GM12864 (cell line): Measurements from ENCODE around the gene GJA1.
"Not testable (repeated sequence)": the region's sequence is repeated elsewhere in the genome, so short reads cannot be mapped to it uniquely, and the experiment has no call there.

Experiments used
- DNase-seq: peaks from one replicate; pipeline ENCODE4 v3.0.0-alpha.2; 2011; ENCODE audit warnings: low read depth
- H3K4me3 ChIP-seq: 2 replicates; pipeline ENCODE4 v1.5.1; 2011; ENCODE audit warnings: mild to moderate bottlenecking, low read depth, low read length, control low read depth
- TF ChIP-seq, protein P1 (sequence below): IDR thresholded peaks from 2 replicates; pipeline ENCODE4 v1.5.1; 2011; ENCODE audit warnings: low read depth, mild to moderate bottlenecking, moderate library complexity, low read length, control low read depth, inconsistent platforms; ENCODE audit errors: missing control alignments

The GJA1 gene

DNA sequence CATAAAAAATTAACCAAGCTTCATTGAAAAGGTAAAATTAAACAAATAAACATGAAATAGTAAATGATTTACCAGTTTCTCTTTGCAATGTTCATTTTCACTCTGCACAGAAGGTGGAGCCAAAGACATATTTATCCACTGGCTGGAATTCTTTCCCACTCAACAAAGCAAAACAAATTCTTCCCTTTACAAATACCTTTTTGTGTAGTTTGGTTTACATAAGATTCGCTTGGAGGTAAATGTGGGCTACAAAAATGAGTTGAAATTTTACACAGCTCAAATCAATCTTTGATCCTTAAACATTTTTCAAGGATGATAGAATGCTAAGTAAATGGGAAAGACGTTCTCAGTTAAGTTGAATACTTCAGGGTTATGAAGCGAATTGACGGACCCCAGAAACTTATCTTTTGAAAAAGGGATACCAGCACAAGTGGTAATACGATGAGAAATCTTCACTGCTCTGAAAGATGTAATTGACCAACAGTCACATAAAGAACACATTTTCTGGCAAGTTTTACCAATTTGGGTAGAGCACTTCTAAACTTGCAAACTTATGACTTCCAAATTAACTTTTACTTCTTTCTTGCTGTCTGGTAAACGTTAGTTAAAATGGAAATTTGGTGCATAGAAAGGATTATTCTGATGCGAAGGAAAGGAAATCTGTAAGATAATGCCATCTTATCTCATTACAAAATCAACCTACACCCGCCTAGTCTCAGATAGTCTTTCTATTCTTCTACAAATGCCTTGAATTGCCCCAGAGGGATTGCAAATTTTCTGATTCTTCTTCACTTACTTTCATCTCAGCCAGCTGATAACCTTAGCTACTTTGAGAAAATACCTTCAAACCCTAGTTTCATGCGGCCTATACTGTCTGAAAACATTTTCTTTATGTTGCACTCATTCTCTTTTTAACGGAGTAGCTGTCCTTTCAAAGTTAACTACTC, 4.7 kb upstream of the GJA1 start:
- no peak overlapping the region for H3K4me3 ChIP-seq
- TF ChIP-seq, protein P1, sequence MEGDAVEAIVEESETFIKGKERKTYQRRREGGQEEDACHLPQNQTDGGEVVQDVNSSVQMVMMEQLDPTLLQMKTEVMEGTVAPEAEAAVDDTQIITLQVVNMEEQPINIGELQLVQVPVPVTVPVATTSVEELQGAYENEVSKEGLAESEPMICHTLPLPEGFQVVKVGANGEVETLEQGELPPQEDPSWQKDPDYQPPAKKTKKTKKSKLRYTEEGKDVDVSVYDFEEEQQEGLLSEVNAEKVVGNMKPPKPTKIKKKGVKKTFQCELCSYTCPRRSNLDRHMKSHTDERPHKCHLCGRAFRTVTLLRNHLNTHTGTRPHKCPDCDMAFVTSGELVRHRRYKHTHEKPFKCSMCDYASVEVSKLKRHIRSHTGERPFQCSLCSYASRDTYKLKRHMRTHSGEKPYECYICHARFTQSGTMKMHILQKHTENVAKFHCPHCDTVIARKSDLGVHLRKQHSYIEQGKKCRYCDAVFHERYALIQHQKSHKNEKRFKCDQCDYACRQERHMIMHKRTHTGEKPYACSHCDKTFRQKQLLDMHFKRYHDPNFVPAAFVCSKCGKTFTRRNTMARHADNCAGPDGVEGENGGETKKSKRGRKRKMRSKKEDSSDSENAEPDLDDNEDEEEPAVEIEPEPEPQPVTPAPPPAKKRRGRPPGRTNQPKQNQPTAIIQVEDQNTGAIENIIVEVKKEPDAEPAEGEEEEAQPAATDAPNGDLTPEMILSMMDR = peak; percentile 21
- DNase-seq = no peak

DNA sequence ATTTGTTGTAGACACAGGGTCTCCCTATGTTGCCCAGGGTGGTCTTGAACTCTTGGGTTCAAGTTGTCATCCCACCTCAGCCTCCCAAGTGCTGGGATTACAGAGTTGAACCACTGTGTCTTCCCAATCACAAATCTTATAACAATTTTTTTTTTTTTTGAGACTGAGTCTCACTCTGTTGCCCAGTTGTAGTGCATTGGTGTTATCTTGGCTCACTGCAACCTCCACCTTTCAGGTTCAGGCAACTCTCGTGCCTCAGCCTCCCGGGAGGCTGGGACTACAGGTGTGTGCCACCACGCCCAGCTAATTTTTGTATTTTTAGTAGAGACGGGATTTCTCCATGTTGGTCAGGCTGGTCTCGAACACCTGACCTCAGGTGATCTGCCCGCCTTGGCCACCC, 3.7 kb upstream of the GJA1 start:
- H3K4me3 ChIP-seq, DNase-seq: not testable (repeated sequence)

DNA sequence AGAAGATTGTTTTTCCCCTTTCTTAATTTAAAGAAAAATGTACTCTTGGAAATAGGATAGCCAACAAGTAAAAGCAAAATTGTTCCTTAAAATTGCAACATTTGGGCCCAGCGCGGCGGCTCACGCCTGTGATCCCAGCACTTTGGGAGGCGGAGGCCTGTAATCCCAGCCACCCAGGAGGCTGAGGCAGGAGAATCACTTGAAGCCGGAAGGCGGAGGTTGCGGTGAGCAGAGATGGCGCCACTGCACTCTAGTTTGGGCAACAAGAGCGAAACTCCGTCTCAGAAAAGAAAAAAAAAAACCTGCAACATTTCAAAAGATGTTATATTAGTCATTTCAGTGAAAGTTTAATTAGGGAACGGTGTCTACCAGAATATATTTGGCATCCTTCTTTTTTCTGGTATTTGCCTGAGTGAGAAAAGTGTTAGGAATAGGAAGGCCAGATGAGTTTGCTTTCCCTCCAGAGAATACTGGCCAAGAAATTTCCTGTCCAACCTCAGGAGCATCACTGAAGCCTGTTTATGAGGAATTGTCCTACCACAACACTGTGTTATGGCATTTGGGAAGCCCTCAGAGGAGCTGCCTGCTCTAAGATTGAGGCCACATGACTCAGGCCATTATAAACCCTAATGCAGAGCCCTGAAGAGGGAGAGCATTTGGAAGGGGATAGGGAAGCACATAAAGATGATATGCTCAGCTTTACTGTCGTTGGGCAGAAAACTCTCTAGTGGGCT, 1.2 kb upstream of the GJA1 start:
- no peak for DNase-seq
- TF ChIP-seq, protein P1 = no peak
- no peak overlapping the region for H3K4me3 ChIP-seq

DNA sequence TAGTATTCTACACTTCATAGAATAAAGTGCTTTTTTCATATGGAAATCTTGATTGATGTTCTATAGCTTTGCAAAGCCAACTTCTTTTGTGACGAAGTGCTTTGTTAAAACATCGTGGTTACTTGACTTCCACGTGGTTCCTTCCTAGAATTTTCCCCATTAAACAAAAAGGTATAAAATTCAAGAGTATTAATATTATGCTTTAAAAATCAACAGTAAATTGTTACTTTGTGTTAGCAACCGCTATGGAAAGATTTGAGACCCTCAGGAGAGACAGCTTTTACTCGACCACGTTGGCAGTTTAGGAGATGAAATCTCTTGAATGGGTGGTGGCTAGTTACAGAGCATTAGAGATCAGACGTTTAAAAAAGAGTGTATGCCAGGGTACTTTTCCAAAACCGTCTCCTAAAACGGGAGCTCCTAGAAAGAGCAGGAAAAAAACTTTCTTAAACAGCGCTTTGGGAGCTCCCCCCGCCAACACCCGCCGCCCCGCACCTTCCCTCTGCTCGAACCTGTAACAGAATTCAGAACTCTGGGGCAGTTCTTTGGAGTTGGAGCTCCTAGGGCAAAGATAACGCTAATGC, 920 bp downstream of the GJA1 start:
- no peak for DNase-seq
- no peak overlapping the region for H3K4me3 ChIP-seq
- TF ChIP-seq, protein P1 = no peak

DNA sequence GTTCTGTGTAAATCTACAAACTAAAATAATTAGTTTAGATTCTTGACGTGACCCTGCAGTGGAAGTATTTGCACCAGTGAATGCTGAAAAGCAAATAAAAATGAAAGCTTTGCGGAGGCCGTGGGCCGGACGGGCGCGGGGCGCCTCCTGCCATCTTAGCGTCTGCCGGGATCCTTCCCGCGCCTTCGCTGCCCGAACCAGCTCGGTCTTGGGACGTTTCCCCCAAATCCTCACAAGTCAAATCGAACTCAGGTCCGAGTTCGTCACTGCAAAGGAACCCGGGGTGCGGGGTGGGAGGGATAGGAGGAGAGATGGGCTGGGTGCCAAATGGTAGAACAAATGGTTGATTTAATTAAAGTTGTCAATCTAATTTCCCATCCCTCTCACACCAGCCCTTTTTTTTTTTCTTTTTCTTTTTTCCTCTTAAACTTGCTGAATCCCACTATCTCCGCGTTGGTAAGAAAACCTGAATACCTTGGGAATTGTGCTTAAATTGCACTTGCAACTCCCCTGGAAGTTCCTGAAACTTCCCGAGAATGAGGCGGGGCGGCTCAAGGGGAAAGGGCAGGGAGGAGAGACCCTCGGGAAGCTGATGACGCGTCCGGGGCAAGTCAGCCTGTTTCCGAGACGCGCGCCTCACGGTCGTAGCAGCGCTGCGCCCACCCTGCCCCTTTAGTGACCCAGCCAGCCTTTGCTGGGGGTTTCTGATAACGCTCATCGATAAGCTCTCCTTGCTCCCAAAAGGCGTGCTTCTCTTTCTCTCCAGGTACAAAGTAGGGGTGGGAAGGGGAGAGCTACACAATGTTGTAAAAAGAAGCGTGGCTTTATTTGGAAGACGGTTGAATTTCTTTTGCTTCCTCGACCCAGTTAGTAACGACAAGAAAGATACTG, 1.8 kb downstream of the GJA1 start:
- peak overlapping the region; percentile 15; the same call in 1 of the 2 replicates for H3K4me3 ChIP-seq
- no peak for DNase-seq

DNA sequence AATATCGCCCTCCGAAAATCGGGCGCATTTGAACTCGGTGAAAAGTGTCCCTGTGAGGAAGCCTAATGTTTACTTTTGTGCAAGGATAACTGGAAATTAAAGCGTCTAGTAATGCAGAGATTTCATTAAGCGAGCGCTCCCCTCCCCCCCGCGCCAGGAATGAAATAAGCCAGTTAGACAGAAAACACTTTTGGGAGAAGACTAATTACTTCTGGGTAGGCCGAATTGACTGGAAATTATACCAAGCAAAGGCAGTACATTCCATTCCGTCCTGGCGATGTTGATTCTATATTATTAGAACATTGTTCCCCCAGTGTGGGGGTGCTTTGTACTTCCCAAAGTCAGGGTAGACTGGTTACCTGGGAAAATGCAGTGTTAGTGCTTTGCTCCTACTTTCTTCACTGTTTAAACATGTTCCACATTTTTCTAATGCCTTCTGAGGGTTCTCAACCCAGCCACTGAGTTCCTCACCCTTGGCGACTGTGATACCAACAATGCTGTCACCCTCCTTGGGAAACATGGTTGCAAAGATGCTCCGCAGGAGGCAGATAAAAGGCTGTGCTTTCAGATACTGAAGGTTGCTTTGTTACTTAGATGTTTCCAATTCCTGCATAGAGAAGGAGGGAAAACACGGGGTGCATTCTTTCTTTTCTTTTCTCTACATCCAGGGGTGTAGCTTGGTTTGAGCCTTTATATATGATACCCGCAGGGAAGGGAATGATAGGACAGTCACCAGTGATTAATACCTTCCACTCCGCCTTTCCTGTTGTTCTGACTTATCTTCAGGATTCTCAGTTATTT, 2.6 kb downstream of the GJA1 start:
- TF ChIP-seq, protein P1 = no peak
- no peak overlapping the region for H3K4me3 ChIP-seq
- DNase-seq = no peak

More for the DNA sequence above, 1.8 kb downstream of the GJA1 start:
- TF ChIP-seq, protein P1 = no peak
